Epithelial cell of proximal tubule (primary cell): ENCODE results near the gene SORCS3. TPM values are rescaled to one million over a fixed set of nuclear protein-coding genes. Genes with fewer than 3 reads are reported as not detected.
A peak's percentile ranks its signal among the peaks of the same experiment; 100 is the strongest.

Experiments
- DNase-seq: peaks from one replicate; pipeline ENCODE4 v3.0.0-alpha.2; 2011; ENCODE audit warnings: low read depth
- H3K4me3 ChIP-seq: 2 replicates; pipeline ENCODE4 v1.5.1; 2011; ENCODE audit warnings: low read depth, mild to moderate bottlenecking, low read length
- CTCF ChIP-seq: conservative IDR thresholded peaks from 2 replicates; pipeline ENCODE4 v1.5.1; 2012; ENCODE audit warnings: low read depth, mild to moderate bottlenecking, low read length
- total RNA-seq: library from RNA; depleted of rRNA; stranded (reverse); fragments of >200 nt; gene quantifications from 2 replicates; pipeline ENCODE4 v1.2.3, GENCODE V29; 2015

Gene SORCS3
- total RNA-seq, 1 donor from 2014 or later: 0.06 TPM

DNA sequence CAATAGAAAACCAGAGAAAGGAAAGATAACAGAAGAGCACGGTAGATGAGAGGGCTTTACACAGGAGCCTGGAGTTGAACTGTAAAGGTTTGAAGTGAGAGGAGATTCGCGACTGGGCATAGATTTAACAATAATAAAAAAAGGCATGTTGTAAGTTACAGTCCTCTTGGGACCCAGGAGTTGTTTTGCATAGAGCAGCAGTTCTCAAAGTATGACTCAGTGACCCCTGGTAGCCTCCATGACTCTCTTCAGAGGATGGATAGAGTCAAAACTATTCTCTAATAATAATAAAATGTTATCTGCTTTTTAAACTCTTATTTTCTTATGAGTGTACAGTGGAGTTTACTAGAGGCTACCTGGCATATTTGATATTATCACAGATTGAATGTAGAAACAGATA lies 262.3 kb downstream of the SORCS3 start:
- no peak for TF ChIP-seq CTCF
- no peak overlapping the region for H3K4me3 ChIP-seq
- no peak for DNase-seq

DNA sequence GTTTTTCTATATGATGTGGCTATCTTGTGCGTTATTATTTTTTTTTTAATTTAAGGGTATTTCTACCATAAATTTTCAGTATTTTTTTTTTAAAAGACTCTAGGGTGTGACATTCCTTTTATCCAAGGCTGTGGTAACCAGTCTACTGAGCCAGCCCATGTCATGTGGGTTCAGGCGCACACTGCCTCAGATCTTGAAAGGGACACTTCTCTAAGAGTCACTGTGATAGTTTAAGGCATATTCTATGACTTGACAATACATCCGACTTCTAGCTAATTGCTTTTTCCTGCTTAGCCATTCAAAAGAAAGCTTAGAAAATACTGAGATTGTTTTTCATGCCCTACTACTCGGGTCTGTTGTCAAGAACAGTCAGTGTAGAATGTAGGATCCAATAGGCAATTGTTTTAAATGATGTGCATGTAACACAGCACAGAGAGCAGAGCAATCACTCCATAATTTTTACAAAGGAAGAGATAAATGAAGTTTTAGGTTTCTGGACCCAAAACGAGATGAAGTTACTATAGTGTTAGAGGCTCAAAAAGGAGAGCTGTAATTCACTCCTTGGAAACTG lies 263.7 kb downstream of the SORCS3 start:
- no peak for TF ChIP-seq CTCF
- H3K4me3 ChIP-seq: no peak overlapping the region
- no peak for DNase-seq

DNA sequence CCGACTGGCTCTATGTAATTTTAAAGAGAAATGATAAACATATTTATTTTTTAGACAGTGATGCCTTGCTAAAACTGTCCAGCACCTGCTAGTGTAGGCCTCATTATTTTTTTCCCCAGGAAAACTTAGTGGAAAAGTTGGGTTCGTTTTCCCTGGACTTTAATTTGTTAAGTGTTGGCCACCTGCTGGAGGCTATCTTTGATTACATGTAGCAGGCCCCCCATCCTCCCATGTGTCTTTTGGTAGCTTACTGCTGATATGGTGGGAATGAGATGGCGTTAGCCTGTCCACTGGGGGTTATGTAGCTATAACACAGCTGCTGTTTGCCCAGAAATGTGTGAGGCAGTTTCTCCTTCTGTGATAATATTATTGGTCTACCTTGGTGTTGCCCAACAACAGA lies 265.0 kb downstream of the SORCS3 start:
- H3K4me3 ChIP-seq: no peak overlapping the region
- DNase-seq: no peak
- TF ChIP-seq CTCF: peak; percentile 38

GRCh38 chr10:104907521-104907920 lies 266.4 kb downstream of the SORCS3 start:
- TF ChIP-seq CTCF: no peak
- no peak for DNase-seq
- no peak overlapping the region for H3K4me3 ChIP-seq

DNA sequence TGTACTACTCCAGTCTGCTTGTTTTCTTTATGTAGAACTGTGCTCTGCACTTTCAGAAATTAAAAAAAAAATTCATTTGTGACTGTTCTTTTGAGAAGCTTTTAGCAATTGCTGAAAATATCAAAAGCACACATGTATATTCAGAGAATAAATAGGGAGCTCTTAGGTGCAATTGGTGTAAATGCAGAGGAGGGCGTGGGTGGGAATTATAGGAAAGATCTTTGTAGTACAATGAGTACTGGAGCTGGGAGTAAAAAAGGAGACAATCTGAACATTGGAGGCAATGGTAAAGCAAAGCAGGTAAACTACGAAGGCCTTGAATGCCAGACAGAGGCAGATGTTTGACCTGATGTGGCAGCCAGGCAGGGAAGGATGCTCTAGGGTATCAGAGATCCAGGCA lies 267.5 kb downstream of the SORCS3 start:
- no peak overlapping the region for H3K4me3 ChIP-seq
- TF ChIP-seq CTCF: no peak
- DNase-seq: no peak

DNA sequence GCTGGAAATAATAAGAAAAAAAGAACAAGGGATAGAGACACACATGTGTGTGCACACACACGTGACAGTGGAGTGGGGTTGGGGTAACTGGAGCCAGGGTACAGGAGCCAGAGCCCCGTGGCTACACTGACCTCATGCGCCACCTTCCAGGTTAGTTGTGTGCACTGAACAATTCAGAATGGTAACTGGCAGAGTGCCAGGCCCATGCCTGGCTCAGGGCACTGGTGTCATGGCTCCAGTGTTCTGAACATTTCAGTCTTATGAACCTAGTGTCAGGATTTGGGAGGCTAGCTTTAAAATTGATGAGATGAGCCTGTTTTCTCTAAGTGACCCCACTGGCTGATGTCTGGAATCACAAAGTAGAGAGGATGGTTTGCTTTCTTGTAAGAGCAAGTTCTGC lies 269.6 kb downstream of the SORCS3 start:
- no peak for DNase-seq
- TF ChIP-seq CTCF: no peak
- H3K4me3 ChIP-seq: no peak overlapping the region

- no peak for DNase-seq
- H3K4me3 ChIP-seq: no peak overlapping the region
- TF ChIP-seq CTCF: no peak
These were observed 272.3 kb downstream of the SORCS3 start for GRCh38 chr10:104913390-104913789.
